Measurements from ENCODE around the gene ZNRF3.
"Not testable (repeated sequence)": the region's sequence is repeated elsewhere in the genome, so short reads cannot be mapped to it uniquely, and the experiment has no call there.

Gene ZNRF3

DNA sequence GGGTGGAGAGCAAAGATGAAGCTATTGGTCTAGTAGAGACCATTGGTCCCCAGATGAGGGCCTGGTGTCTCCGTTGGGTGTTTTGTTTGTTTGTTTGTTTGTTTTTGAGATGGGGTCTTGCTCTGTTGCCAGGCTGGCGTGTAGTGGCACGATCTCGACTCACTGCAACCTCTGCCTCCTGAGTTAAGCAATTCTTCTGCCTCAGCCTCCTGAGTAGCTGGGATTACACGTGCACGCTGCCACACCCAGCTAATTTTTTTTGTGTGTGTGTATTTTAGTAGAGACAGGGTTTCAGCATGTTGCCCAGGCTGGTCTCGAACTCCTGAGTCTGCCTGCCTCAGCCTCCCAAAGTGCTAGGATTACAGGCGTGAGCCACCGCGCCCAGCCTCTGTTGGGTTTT is 25.4 kb downstream of the ZNRF3 start:
- DNase-seq (ENCODE audit: low read depth), result not testable (repeated sequence)

DNA sequence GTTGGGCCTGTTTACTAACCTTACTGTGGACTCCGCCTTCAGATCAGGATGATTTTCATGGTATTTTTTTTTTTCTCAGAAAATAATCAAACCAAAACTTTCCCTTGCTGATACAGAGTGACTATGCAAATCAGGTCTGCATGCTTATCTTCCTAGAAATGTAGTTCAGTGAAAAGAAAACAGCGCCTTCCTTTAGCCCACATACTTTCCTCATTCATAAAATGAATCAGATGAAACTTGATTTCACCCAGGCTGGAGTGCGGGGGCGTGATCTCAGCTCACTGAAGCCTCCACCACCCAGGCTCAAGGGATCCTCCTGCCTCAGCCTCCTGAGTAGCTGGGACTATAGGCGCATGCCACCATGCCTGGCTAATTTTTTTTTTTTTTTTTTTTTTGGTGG is 26.0 kb downstream of the ZNRF3 start:
- DNase-seq (ENCODE audit: low read depth), result no peak

DNA sequence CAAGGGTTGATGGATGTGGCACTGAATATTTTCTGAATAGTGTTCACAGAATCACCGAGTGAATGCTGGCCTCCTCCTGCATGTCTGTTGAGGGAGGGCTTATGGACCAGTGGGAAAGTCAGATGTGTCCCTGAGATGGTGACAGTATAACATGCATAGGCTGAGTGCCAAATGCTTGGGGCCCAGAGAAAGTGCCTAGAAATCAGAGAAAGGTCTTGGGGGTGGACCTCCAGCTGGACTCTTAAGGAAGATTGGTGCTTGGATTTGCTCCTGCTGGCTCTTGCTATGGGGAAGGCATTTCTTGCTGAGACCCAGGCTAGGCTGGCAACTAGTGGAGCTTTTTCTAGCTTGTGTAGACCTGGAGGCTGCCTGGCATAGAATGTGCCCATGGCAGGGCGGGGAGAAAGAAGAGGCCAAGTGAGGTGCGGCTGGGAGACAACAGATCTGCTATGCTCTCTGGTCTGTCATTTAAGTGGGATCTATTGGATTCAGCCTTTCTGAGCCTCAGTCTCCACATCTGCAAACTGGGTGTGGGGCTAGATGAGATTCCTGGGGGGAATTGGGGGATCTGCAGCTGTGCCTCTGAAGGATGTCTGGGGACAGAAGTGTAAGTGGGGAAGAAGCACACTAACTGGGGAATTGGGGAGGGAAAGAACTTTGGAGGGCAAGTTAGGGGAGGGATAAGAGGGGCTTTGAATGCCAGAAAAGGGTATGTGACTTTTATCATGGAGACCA is 27.4 kb downstream of the ZNRF3 start:
- DNase-seq (ENCODE audit: low read depth), result no peak

DNA sequence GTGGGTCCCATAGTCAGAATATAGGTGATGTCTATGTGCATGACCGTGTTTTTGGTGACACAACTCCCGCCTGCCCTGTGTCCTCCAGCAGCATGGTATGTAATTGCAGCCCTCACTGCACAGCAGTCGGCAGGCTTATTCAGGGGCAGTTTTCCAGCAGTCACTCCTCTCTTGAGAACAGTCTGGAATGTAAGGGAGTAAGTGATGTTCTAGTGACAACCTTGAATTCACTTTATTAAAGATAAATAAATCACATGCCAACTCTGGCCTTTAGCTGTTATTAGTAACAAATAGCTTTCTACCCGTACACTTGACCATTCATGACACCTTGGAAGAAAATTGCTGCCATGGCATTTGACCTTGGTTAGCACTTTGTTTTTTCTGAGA is 27.9 kb downstream of the ZNRF3 start:
- no peak for DNase-seq (ENCODE audit: low read depth)

DNA sequence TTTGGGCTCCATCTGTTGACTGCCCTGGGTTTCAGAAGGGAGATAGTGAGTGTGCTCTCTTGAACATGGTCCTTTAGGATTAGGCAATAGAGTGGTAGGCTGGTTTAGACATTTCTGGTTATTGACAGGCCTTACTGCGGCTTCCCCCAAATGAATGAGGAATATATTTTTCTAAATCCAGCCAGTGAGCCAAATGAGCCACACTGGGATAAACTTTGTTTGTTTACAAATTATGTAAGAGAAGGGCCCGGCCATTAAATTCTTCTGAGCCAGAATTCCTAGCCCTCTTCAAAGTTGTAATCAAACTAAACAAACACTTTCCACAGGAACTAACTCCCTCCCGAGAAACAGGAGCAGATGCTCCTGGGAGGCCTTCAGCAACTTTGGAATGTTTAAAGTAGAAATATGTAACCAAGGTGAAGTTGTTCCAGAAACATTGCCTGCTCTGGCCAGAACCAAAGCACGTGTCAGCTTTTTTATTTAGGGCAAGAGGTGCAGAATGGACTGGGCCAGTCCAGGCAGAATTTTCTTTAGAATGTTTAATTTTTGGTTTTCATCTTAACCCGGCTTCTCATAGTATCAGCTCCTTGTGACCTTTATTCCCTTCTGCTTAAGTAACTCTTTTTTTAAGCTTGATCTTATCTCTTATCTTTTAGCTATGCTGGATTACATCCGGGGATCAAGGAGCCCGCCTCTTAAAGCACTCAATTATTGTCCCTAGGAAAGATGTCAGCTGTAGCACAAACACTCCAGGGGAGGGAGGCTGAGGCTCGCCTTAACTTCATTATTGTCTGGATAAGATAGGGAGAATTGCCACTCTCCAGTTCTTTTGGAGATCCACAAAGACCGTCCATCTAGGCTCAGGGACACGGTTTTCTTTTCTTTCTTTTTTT is 28.7 kb downstream of the ZNRF3 start:
- DNase-seq (ENCODE audit: low read depth), result no peak

DNA sequence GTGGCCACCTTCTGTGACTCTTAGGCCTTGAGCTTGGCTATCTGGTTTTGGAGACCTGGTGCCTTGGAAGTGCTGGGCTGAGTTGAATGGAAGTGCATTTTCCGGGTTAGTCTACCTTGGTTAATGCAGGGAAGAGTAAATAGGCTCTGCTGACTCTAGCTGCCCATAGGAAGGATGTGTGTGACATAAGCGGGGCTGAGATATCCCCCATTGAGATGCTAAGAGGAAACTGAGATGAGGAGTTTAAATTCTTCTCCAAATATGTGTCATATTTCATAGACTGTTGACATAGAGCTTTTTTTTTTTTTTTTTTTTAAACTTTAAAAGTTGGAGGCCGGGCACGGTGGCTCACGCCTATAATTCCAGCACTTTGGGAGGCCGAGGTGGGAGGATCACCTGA is 30.8 kb downstream of the ZNRF3 start:
- no peak for DNase-seq (ENCODE audit: low read depth)

DNA sequence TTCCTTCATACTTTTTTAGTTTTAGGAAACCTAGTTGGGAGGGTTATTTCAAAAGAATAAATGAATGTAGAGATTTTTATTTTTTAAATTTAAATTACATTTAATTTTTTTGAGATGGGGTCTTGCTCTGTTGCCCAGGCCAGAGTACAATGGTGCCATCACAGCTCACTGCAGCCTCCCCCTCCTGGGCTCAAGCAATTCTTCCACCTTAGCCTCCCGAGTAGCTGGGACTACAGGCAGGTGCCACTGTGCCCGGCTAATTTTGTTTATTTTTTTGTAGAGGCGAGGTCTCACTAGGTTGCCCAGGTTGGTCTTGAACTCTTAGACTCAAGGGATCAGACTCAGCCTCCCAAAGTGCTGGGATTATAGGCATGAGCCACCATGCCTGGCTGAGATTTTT is 32.6 kb downstream of the ZNRF3 start:
- DNase-seq (ENCODE audit: low read depth), result no peak

DNA sequence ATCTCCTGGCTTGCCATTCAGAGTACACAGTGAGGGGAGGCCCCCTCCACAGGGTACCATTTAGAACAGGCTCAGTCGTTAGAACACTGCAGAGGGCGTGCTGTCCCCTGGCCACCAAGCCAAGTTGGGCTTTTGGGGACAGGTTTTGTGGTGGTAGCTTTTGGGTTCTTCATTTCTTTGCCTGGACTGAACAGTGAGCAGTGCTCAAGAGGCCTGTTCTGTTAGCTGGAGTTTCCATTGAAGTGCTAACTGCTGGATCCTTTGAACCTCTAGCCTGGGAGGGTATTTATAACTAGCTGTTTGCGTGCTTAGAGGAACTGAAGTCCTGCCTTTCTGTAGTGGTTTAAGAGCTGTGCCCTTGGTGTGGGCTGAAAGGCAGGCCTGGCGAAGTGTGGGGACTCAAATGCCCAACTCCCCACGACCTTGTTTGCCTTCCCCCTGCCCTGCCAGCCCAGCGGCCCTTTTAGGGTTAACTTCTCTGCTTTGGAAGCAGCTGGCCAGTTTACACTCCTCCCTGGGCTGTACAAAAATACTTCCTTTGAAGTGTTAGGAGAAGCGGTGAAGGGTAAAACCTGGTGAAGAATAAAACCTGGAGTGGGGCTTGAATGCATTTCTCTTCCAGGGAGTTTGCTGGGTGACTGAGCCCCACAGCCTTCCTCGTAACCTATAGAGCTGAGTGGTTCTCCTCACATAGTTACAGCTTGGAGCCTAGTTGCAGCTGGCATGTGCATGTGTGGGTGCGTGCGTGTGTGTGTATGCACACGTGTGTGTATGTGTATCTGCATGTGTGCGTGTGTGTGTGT is 34.6 kb downstream of the ZNRF3 start:
- DNase-seq (ENCODE audit: low read depth), result no peak

DNA sequence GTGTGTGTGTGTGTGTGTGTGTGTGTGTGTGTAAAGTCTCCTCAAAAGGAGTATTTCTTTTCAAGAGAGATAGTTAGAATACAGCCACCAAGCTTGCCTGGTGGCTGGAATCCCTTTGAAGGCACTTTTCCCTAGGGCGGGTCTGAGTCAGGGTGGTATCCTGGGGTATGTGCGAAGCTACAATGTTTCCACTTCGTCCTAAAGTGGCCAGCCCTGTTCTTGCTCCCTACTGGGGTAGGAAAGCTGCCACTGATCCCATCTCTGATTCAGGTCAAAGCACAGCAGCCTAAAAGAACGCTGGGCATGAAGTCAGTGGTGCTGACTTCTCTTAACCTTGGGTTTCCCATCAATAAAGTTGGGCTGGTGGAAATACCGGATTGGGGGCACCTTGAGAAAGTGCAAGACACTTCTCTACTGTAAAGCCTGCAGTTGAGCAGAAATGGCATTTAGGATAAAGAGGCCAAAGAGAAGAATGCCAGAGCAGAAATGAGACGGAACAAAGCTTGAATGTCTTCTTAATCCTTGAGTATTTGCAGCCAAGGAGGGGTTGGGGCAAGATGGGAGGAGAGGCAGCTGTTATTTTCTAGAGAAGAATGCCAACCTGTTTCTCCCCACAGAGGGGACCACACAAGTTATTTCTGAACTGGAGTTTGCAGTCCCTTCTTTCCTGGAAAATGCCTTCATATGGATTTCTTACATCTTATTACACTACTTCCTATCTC is 35.3 kb downstream of the ZNRF3 start:
- DNase-seq (ENCODE audit: low read depth), result no peak

DNA sequence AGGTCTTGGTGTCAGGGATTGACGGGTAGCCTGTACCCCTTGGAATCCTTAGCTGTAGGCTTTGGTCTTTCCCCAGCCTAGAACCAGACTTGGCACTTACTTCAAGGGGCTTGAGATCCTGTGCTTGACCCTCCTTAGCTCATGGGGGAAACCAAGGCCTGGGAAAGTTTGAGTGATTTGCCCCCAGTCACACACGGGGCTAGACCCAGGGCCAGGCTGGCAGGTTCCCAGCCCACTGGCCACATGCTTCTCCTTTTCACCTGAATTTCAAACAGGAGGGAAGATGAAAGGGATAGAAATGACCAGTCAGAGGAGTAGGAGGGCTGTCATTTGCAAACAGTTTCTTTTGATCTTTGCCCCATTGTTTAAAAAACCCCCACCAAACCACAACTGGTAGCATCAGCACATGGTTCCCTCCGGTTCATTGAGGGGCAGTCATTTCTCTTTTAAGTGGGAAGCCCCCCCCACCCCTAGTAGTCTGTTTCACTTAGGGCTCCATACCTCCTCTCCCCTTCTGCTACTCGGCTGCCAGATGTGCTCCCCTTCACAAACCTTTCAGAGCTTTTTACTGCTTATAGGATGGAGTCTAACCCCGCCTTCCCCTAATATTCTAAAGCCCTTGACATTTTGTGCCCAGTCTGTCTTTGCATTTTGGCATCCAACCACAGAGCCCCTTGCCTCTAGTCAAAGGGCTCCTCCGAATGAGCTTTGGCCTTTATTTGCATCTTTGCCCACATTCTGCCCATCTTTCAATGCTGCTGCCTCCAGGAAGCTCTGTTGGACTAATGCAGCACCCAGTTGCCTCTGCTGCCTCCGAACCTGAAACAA is 37.6 kb downstream of the ZNRF3 start:
- DNase-seq (ENCODE audit: low read depth), result no peak

DNA sequence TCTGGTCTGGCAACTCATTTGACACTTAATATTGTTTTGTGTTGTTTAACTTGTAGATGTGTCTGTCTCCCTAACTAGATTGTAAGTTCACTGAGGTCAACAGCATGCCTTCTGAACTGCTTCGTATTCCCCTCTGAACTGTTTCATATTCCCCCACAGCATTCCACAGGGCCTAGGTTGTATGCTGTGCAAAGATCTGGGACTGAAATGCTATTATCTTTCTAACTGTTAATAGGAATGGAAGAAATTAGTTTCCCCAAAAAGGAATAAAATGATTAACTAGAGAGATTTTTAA is 38.2 kb downstream of the ZNRF3 start:
- no peak for DNase-seq (ENCODE audit: low read depth)

DNA sequence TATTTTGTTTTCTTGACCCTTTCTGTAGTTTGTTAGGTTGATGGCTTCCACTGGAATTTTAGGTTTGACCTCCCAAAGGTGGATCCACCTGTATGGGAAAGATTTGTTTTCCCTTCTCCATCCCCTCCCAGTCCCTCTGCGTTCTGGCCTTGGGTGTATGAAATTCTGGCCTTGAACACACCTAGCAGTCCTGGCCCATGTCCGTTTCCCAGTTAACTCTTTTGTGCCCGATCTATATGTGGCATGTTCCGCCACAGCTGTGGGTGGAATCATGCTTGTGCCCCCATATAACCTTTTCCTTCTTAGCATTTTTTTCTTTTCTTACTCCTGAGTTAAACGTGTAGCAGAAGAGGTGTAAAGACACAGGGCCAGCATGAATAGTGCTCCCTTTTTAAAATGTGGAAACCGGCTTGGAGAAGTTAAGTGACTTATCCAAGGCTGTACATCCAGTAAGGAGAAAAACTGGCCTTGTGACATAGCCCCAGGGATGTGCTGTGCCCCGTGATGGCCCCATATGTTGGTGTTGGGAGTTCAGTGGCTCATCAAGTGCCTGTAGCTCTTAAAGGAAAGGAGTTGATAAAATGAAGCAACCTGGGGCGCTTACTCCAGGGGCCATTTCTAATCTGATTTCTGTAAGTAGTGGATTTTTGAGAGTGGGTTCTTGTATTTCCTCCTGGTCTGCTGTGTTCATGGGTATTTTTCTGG is 39.3 kb downstream of the ZNRF3 start:
- DNase-seq (ENCODE audit: low read depth), result no peak

DNA sequence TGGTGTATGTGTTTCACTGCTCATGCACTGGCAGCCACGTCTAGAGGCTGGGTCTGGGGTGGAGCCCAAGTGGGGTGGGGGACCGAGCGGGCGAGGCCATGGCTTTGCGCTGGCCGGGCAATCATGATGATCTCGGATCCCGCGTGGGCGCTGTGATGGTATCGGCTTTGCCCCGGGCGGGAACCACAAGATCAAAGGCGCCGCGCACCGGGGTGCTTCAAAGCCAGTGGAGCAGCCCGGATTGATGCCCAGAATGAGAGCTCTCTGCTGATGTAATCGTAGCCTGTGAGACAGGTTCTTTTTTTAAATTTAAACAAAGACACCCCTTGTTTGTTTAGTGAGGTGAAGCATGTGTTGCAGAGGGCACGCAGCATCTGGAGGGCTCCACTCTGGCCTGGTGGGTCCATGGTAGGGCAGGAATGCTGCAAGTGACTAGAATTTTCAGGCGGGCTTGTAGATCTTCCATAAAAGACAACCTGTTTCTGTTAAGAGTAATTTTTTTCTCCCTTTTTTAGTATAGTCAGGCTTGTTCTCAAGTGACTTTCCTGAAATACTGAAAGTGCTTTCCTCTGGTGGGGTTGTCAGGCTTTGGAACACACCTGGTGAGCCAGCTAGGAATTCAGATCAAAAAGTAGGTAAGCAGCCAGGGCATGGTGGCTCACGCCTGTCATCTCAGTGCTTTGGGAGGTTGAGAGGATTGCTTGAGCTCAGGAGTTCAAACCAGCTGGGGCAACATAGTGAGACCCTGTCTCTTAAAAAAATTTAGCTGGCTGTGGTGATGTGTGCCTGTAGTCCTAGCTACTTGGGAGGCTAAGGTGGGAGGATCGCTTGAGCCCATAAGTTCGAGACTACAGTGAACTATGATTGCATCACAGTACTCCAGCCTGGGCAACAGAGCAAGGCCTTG is 40.7 kb downstream of the ZNRF3 start:
- no peak for DNase-seq (ENCODE audit: low read depth)

DNA sequence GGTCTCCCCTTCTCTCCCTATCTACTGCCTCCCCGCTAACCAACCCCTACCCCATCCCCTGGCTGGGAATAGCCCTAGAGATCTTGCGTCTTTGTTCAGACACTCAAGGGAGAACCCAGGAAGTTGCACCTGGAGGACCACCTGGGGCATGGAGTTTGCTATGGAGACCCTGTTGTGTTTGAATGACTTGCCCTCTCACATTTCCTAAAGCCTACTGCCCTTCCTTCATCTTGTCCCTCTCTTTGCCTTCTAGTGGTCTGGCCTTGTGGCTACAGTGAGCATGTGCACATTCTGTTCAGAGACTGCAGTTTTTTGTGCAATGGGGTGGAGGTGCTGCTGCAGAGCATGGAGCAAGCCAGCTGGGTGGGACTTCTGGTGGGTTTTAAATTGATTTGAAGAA is 42.5 kb downstream of the ZNRF3 start:
- DNase-seq (ENCODE audit: low read depth), result no peak

DNA sequence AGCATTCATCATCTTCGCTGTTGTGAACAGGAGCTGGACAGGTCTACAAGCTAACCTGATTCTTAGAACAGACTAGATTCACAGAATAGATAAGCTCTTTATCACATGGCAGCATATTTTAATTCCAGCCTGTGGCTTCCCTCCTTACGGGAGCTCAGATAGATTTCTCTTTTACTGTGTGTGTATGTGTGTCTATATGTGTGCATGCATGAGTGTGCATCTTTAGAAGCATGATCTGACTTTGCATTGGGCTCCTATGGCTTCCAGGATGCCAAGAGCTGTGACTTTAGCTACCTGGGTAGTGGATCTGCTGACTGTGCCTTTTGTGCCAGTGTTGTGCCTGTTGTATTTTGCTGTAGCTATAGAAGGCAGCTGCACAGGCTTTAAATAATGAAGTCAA is 44.3 kb downstream of the ZNRF3 start:
- DNase-seq (ENCODE audit: low read depth), result no peak

DNA sequence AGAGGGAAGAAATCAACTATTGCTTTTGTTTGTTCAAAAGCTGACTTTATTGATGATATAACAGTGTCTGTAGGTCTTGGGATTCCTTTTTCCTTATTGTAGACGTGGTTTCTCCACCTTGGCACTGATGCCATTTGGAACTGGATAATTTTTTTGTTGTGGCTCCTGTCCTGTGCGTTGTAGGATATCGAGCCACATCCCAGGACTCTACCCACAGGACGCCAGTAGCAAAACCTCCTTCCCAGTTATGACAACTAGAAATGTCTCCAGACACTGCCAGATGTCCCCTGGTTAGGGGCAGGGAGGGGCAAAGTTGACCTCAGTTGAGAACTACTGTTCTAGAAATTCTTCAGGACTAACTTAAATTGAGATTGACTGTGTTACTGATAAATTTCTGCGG is 45.8 kb downstream of the ZNRF3 start:
- DNase-seq (ENCODE audit: low read depth), result no peak

DNA sequence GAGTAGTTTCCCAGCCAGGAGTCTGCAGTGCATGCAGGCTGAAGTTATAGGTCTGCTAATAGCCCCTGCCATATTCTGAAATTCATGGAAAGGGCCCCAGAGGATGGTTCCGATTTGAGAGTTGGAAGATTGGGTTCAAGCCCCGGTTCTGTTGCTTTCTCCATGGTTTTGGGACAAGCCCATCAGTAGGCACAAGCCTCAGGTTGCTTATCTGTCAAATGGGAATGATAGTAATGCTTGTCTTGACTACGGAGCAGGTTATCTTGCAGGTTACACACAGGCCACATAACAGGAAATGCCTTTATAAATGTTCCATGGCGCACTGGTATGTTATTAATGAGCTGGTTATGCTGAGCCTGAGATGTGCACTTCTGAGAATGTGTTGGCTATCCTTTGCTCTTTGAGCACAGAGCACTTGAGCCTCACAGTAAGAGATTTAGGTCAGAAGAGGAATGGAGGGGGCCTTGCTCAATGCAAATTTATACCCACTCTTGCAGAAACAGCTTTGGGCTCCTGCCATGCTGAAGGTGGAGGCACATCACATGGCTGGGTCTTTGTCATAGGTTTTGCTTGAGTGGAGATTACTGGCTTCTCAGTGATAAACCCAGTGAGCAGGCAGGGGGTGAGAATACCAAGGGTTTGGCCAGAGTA is 47.1 kb downstream of the ZNRF3 start:
- DNase-seq (ENCODE audit: low read depth), result no peak

DNA sequence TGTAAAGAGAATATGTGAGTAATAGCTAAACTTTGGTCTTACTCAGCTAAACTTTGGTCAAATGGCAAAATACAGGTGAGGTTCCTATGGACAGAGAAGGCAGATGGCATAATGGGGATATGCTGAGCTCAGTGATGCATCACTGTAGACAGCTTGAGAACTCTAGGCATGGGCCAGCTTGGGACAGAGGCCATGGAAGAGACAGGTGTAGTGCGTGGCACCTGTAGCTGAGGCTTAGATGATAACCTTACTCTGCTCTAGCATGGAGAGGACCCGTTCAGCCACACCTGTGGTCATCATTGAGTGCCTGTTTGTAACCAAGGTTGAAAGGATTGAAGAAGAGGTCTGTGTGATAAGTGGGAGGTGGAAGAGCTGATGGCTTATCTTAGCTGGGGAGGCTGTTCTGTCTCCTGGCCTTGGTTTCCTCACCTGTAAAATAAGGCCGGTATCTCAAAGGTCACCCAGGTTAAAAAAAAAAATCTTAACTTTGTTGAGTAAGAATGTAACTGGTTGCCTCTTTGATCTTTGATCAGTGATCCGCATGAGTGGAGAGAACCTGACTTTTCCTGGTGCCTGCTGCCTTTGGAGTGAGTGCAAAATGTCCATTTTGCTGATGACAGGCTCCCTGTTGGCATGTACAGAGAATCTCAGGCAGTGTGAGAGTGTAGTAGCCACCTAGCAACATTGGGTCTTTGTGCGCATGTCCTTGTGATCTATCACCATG is 48.6 kb downstream of the ZNRF3 start:
- DNase-seq (ENCODE audit: low read depth), result no peak

Measured in CMK (cell line).